GM19023 (cell line): ENCODE results near the gene CRADD.

Experiments used
- ATAC-seq: cut with Tn5 transposase; IDR thresholded peaks from one replicate; pipeline ENCODE4 v1.9.1; 2021; ENCODE audit warnings: mild to moderate bottlenecking, moderate library complexity; ENCODE audit not compliant: unreplicated experiment

CRADD gene

GRCh38 chr12:93836620-93837260 lies 159.6 kb downstream of the CRADD start:
- ATAC-seq = no peak

GRCh38 chr12:93838193-93838592 lies 161.0 kb downstream of the CRADD start:
- no peak for ATAC-seq

GRCh38 chr12:93839064-93839463 lies 161.9 kb downstream of the CRADD start:
- no peak for ATAC-seq

- ATAC-seq = no peak
Observed at GRCh38 chr12:93841671-93842070, 164.5 kb downstream of the CRADD start.

- no peak for ATAC-seq
Observed at GRCh38 chr12:93844164-93844784, 167.1 kb downstream of the CRADD start.

- no peak for ATAC-seq
Observed at GRCh38 chr12:93846936-93847516, 169.9 kb downstream of the CRADD start.

GRCh38 chr12:93847517-93848474 lies 170.6 kb downstream of the CRADD start:
- peak; percentile 76 for ATAC-seq

- no peak for ATAC-seq
Observed at GRCh38 chr12:93848523-93849101, 171.4 kb downstream of the CRADD start.

- ATAC-seq = no peak
Observed at GRCh38 chr12:93849946-93850345, 172.8 kb downstream of the CRADD start.

- ATAC-seq = no peak
Observed at GRCh38 chr12:93850481-93851256, 173.5 kb downstream of the CRADD start.

- no peak for ATAC-seq
Observed at GRCh38 chr12:93851257-93851671, 174.1 kb downstream of the CRADD start.

- ATAC-seq = no peak
Observed at GRCh38 chr12:93852173-93852591, 175.0 kb downstream of the CRADD start.

GRCh38 chr12:93853698-93854478 lies 176.7 kb downstream of the CRADD start:
- ATAC-seq = no peak

- ATAC-seq = no peak
Observed at GRCh38 chr12:93855261-93855660, 178.1 kb downstream of the CRADD start.

GRCh38 chr12:93856611-93857010 lies 179.4 kb downstream of the CRADD start:
- no peak for ATAC-seq

GRCh38 chr12:93857279-93857938 lies 180.2 kb downstream of the CRADD start:
- no peak for ATAC-seq

GRCh38 chr12:93857991-93858447 lies 180.8 kb downstream of the CRADD start:
- ATAC-seq = no peak

GRCh38 chr12:93860668-93861373 lies 183.6 kb downstream of the CRADD start:
- ATAC-seq = no peak
